ENCODE data around the gene NBEA.

The NBEA gene

DNA sequence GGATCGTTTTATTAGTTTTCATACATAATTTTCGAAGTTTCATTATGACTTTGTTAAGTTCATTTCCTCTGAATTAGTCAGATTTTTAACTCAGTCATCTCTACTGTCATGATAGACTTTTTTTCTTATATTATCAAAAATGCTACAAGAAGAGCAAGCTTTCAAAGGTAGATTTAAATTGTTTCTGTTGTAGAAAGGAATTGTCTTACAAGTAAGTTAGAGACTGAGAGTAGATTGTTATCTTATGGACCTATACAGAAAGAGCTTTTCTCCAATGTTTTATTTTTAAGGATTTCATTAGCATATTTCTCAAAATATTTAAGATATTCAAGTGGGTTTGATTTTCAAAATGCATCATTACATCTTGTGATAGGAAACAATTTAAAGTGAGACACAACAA is 531.7 kb downstream of the NBEA start:
- Histone ChIP-seq H3K27me3 (ENCODE audit: control insufficient read depth, insufficient read depth, low read length, poor library complexity, severe bottlenecking) (peaks cover 78% of the 10 kb centered on the region), H3K4me3 (ENCODE audit: insufficient read depth, low read depth, low read length) (no peak overlapping the region), H3K4me1 (ENCODE audit: control insufficient read depth, insufficient read depth, low read length) (peaks cover 46% of the 10 kb centered on the region), H3K9me3 (ENCODE audit: control insufficient read depth, low read length) (no peaks in the 10 kb centered on the region), H3K36me3 (ENCODE audit: control insufficient read depth, insufficient read depth, low read length) (no peaks in the 10 kb centered on the region), H3K27ac (ENCODE audit: insufficient read depth, low read depth, low read length, poor library complexity, severe bottlenecking) (no peak overlapping the region)
- WGBS, 2 experiments = 80% methylated on average over 1 of the region's 2 CpGs; no CpG with 5 or more reads in 1 of the 2 experiments

DNA sequence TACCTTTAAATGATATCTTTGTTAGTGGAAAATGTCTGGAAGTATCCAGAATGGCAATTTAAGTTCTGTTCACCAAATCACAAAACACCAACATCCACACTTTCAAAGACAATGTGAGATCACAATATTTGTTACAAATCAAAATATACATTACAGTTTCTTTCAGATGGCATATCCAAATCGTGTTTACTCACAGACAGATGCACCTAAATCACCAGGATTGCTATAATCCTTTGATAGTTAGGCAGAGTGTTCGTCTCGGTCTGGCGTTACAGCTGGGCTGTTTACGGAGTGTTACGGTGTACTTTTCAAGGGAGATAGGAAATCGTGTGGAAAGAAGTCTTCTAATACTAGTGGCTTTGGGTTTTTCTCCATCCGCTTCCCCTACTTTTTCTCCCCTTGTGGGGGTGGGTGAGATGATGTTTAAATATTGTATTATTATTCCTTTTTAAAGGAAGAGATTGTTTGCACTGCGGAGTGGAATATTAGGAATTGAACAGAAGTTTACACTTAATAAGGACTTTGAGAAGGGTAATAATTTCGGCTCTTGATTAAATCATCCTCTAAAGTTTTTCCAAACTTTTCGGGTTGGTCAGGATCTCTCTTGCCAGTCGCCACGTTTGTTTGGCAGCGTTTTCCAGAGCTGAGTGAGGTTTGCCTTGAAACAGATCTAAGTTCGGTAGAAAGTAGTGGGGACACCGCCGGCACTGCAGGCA is 532.6 kb downstream of the NBEA start:
- no peaks in the 10 kb centered on the region for H3K36me3 ChIP-seq (ENCODE audit: control insufficient read depth, insufficient read depth, low read length)
- H3K27me3 ChIP-seq (ENCODE audit: control insufficient read depth, insufficient read depth, low read length, poor library complexity, severe bottlenecking) = peaks cover 87% of the 10 kb centered on the region
- 2 to 3% methylated on average over 16 to 17 of the region's 17 CpGs for WGBS, 2 experiments
- no peak overlapping the region for H3K27ac ChIP-seq (ENCODE audit: insufficient read depth, low read depth, low read length, poor library complexity, severe bottlenecking)
- no peak overlapping the region for H3K4me3 ChIP-seq (ENCODE audit: insufficient read depth, low read depth, low read length)
- peaks cover 46% of the 10 kb centered on the region for H3K4me1 ChIP-seq (ENCODE audit: control insufficient read depth, insufficient read depth, low read length)
- no peaks in the 10 kb centered on the region for H3K9me3 ChIP-seq (ENCODE audit: control insufficient read depth, low read length)

DNA sequence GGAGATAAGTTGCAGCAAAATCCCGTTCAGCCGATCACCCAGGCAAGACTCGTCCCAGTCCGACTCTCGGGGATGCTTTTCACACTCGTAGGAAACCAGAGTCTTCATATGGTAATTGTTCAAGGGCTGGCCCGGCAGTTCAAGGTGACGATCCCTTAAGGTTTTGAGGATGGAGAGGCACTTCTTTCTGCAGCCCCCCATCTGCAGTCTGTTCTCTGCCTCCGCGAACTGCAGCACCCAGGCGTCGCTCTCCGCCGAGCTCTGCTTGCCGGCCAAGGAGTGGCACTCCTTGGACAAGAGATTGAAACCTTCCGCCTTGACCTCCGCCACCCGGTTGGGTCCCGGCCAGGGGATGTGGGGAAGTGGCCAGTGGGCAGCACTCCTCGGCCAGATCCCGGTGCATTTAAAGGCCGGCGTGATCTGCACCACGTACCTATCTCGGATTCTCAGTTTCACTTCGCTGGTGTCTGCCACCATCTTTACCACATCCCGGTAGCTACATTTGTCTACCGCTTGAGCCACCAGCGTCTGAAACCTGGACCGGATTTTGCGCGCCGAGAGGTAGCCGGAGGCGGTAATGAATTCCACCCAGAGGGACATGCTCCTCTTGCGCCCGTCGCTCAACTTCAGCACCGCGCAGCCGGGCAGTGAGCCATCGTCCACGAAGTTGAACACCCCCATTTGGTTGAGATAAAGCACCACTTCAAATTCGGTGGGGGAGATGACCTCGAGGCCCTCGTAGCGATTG is 533.3 kb downstream of the NBEA start:
- 0% methylated on average over 47 of the region's 47 CpGs for WGBS, 2 experiments
- H3K27ac ChIP-seq (ENCODE audit: insufficient read depth, low read depth, low read length, poor library complexity, severe bottlenecking) = no peak overlapping the region

DNA sequence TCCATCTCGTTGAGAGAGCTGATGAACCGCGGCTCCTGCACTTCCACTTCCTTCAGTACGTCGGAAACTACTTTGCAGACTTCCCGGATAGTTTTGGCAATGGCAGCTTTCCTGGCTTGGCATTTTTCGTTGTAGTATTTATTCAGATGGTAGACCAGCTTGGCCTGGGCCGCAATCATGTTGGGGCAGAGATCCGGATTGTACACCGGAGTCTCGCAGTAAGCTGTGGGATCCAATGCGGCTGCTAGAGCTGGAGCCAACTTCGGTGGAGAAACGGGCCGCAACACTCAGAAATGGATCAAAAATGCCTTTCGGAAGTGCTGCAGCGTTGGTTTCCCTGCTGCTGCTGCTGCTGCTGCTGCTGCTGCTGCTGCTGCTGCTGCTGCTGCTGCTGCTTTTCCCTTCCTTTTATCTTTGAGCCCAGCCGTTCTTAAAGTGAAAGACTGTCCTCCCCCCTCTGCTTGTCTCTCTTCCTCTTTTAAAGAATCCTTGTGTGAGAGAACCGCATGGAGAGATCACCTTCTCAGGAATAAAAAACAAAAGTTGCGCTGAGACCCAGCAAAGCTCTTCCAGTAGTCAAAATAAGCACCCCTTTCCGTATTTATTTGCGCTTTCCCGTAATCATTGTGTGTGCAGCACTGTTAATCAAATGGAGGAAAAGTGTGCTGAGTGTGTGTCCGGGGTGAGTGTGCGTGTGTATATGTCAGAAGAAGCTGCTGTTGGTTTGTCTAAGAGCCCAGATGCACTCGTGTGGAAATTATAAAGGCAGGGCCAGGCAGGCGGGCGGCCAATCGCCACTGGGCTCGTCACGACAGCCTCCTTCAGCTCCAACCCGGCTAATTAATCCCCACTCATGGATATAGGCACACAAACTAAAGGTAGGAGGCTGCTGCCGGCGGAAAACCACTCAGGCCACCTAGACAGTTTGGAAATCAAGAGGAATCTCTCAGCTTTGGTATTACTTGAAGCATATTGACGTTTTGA is 534.2 kb downstream of the NBEA start, which contains the start of gene MAB21L1:
MAB21L1 (minus strand) TSS at position 730 of the 984 bp plus-strand sequence; CDS start at position 179, 551 bp downstream.
- WGBS, 2 experiments = 1% methylated on average over 35 of the region's 35 CpGs
- Histone ChIP-seq H3K27ac (ENCODE audit: insufficient read depth, low read depth, low read length, poor library complexity, severe bottlenecking) (no peak within 1 kb of the TSS), H3K4me3 (ENCODE audit: insufficient read depth, low read depth, low read length) (peak within 1 kb of the TSS; percentile 34), H3K4me1 (ENCODE audit: control insufficient read depth, insufficient read depth, low read length) (peaks cover 45% of the 10 kb centered on the region), H3K27me3 (ENCODE audit: control insufficient read depth, insufficient read depth, low read length, poor library complexity, severe bottlenecking) (peaks cover 96% of the 10 kb centered on the region), H3K9me3 (ENCODE audit: control insufficient read depth, low read length) (no peaks in the 10 kb centered on the region), H3K36me3 (ENCODE audit: control insufficient read depth, insufficient read depth, low read length) (no peaks in the 10 kb centered on the region)

More for the DNA sequence above, 533.3 kb downstream of the NBEA start:
- H3K9me3 ChIP-seq (ENCODE audit: control insufficient read depth, low read length) = no peaks in the 10 kb centered on the region
- peak overlapping the region; percentile 34 for H3K4me3 ChIP-seq (ENCODE audit: insufficient read depth, low read depth, low read length)
- H3K36me3 ChIP-seq (ENCODE audit: control insufficient read depth, insufficient read depth, low read length) = no peaks in the 10 kb centered on the region
- peaks cover 94% of the 10 kb centered on the region for H3K27me3 ChIP-seq (ENCODE audit: control insufficient read depth, insufficient read depth, low read length, poor library complexity, severe bottlenecking)
- peaks cover 46% of the 10 kb centered on the region for H3K4me1 ChIP-seq (ENCODE audit: control insufficient read depth, insufficient read depth, low read length)

DNA sequence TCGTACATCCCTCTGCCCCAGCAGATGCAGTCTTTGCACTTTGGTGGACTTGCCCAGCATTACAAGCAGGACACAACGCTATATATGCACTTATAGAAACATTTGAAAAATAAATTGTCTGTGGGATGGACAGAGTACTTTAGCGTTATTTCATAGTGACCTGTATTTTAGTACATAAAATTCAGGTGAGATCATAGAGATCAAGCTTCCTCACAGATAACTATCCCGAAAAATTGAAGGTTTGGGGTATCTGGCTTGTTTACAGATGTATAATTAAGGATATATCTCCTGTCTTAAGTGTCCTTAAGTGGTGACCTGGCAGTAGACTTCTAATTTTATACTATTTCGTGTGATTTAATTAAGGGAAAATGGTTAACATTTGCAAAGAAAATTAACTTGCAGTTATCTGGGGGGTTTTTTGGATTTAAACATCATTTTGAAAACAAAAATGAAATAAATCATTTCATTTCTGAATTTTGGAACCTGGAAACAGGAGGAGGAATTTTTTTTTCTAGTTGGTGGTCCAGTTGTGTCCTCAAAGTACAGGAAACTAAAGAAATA is 535.4 kb downstream of the NBEA start:
- Histone ChIP-seq H3K27me3 (ENCODE audit: control insufficient read depth, insufficient read depth, low read length, poor library complexity, severe bottlenecking) (peaks cover 84% of the 10 kb centered on the region), H3K27ac (ENCODE audit: insufficient read depth, low read depth, low read length, poor library complexity, severe bottlenecking) (no peak overlapping the region), H3K9me3 (ENCODE audit: control insufficient read depth, low read length) (no peaks in the 10 kb centered on the region), H3K4me1 (ENCODE audit: control insufficient read depth, insufficient read depth, low read length) (peaks cover 33% of the 10 kb centered on the region), H3K4me3 (ENCODE audit: insufficient read depth, low read depth, low read length) (no peak overlapping the region), H3K36me3 (ENCODE audit: control insufficient read depth, insufficient read depth, low read length) (no peaks in the 10 kb centered on the region)
- 53% methylated on average over 5 of the region's 5 CpGs; no CpG with 5 or more reads in 1 of the 2 experiments for WGBS, 2 experiments

DNA sequence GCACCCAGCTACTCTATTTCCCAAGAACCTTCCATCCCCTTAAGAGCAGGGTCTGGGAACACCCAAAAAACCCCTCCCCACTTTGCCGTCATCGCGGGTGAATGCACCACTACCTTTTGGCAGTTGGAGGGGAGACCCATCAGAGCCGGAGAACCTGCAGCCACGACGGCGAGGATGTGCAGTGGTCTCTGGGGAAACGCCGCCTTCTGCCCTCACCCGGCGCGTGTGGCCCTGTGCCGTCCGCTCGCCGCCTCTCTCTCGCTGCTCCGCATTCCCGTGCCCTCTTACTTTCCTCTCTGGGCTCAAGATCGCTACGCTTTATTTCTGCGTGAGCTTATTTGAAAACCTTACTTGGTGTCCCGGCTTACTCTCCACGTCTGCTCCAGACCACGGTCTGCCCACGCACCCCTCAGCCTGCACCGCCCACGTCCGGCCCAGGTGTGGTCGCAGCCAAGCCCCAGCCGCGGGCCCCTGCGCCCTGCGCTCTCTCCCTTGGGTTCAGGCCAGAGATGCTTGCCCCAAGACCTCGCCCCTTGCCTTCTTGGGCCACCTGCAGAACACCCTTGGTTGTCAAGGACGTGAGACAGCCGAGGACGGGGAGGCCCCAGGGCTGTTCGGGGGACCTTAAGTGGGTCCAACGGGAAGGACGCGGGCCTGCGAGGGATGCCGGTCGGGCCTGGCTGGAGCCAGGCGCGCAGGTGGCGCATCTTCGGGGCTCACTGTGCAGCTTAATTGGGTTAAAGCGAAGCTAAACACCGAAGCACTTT is 536.4 kb downstream of the NBEA start:
- Histone ChIP-seq H3K27ac (ENCODE audit: insufficient read depth, low read depth, low read length, poor library complexity, severe bottlenecking) (no peak overlapping the region), H3K4me1 (ENCODE audit: control insufficient read depth, insufficient read depth, low read length) (peaks cover 33% of the 10 kb centered on the region), H3K4me3 (ENCODE audit: insufficient read depth, low read depth, low read length) (peak overlapping the region; percentile 31), H3K36me3 (ENCODE audit: control insufficient read depth, insufficient read depth, low read length) (no peaks in the 10 kb centered on the region), H3K27me3 (ENCODE audit: control insufficient read depth, insufficient read depth, low read length, poor library complexity, severe bottlenecking) (peaks cover 74% of the 10 kb centered on the region), H3K9me3 (ENCODE audit: control insufficient read depth, low read length) (no peaks in the 10 kb centered on the region)
- 1% methylated on average over 51 of the region's 51 CpGs for WGBS, 2 experiments

DNA sequence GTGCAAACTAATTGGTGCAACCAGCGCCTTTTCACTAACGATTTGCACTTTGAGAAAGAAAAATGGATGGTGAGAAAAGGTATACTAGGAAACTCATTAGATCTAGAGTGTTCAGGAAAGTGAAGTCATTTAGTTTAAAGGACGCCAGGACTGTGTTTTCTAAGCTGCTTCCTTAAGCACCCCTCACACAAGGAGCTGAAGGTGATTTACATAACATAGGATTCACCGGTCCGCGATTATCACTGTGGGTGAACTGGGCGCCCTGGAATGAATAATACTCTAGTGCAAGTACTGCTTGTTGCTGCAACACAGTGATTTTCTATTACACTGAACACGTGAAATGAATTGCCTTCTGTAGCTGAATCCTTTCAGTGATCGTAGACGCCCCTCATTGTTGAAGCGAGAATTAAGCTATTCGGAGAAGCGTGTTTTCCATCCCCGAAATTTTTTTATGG is 537.0 kb downstream of the NBEA start:
- H3K4me3 ChIP-seq (ENCODE audit: insufficient read depth, low read depth, low read length) = peak overlapping the region; percentile 31
- 5 to 8% methylated on average over 14 of the region's 14 CpGs for WGBS, 2 experiments
- no peaks in the 10 kb centered on the region for H3K9me3 ChIP-seq (ENCODE audit: control insufficient read depth, low read length)
- H3K27ac ChIP-seq (ENCODE audit: insufficient read depth, low read depth, low read length, poor library complexity, severe bottlenecking) = no peak overlapping the region
- no peaks in the 10 kb centered on the region for H3K36me3 ChIP-seq (ENCODE audit: control insufficient read depth, insufficient read depth, low read length)
- peaks cover 68% of the 10 kb centered on the region for H3K27me3 ChIP-seq (ENCODE audit: control insufficient read depth, insufficient read depth, low read length, poor library complexity, severe bottlenecking)
- peaks cover 33% of the 10 kb centered on the region for H3K4me1 ChIP-seq (ENCODE audit: control insufficient read depth, insufficient read depth, low read length)

DNA sequence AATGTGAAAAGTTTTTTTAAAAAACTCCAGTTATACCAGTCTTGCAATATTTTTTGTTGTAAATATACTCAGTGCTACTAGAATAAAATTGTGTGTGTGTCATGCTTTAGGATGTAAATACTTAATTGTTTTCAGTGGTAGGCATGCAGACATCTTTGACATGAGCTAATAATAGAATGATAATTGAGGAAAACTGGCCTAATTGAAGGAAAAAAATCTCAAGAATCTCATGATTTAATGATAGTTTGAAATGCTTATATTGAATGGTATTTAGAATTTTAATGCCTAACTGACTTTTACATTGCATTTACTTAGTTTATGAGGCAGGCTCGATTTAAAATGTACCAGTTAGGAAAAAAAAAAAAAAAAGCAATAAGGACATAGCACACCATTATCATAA is 537.6 kb downstream of the NBEA start:
- Histone ChIP-seq H3K27ac (ENCODE audit: insufficient read depth, low read depth, low read length, poor library complexity, severe bottlenecking) (no peak overlapping the region), H3K9me3 (ENCODE audit: control insufficient read depth, low read length) (no peaks in the 10 kb centered on the region), H3K4me1 (ENCODE audit: control insufficient read depth, insufficient read depth, low read length) (peaks cover 30% of the 10 kb centered on the region), H3K36me3 (ENCODE audit: control insufficient read depth, insufficient read depth, low read length) (no peaks in the 10 kb centered on the region), H3K27me3 (ENCODE audit: control insufficient read depth, insufficient read depth, low read length, poor library complexity, severe bottlenecking) (peaks cover 61% of the 10 kb centered on the region), H3K4me3 (ENCODE audit: insufficient read depth, low read depth, low read length) (no peak overlapping the region)
- WGBS, 2 experiments = no CpG with 5 or more reads among the region's 1 CpG

DNA sequence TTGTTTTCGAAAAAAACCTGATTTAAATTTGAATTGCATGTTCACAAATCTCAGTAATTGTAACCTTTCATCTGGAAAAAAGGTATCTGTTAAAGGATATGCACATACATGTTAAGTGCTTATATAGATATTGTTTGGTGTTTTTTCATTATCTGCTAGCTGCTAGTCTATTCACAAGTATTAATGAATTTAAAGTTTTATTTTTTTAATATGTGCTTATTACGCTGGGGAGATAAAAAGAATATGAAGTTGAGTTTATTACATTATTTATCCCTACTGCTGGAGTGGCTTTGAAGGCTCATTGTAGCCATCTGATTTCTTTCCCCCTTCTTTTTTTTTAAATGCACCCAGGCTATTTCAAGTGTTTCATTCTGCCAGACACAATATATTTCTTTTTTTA is 538.3 kb downstream of the NBEA start:
- 100% methylated on average over 1 of the region's 2 CpGs for WGBS, 2 experiments
- Histone ChIP-seq H3K4me3 (ENCODE audit: insufficient read depth, low read depth, low read length) (no peak overlapping the region), H3K9me3 (ENCODE audit: control insufficient read depth, low read length) (no peaks in the 10 kb centered on the region), H3K27ac (ENCODE audit: insufficient read depth, low read depth, low read length, poor library complexity, severe bottlenecking) (no peak overlapping the region), H3K27me3 (ENCODE audit: control insufficient read depth, insufficient read depth, low read length, poor library complexity, severe bottlenecking) (peaks cover 55% of the 10 kb centered on the region), H3K36me3 (ENCODE audit: control insufficient read depth, insufficient read depth, low read length) (no peaks in the 10 kb centered on the region), H3K4me1 (ENCODE audit: control insufficient read depth, insufficient read depth, low read length) (peaks cover 23% of the 10 kb centered on the region)
